ENCODE results near the gene RELL1. TPM values are rescaled to one million over a fixed set of nuclear protein-coding genes. Genes with fewer than 3 reads are reported as not detected.

Gene RELL1
- total RNA-seq, 5 donors from 2014 or later (not counting 1 experiment from before 2014, with no cell fraction given) = 21.6 to 30.1 (median 25.9) TPM

DNA sequence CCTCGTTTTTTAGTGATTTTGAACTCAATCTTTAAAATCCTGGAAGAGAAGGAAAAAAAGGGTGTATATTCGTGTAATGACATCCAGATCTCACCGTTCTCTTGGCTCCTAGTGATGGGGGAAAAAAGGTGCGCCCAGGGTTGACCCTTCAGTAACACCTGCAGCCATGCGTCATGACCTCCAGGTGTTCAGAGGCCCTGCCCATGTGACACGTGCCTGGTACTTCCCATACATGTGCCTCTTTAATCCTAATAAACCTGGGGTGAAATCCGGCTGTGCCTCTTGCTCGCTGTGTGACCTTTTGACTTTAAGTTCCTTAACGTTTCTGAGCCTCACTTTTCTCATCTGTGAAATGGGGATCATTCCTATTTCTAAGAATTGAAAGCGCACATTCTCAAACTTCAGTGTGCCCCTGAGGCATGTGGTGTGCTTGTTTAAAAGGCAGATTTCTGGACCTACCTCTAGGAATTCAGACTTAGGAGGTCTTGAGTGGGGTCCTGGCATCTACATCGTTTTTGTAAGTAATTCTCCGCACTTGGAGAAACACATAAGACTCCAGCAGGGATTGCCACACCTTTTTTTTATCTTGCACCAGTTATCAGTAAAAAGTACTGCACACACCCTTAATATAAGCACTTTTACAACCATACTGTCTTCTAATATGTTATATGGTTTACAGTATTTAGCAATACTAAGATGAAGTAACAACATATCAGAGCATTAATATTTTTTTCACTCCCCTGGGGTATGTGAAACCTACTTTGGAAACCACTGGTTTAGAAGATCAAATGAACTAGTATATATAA is 90.1 kb downstream of the RELL1 start:
- ChIA-PET CTCF (no interaction called here), POLR2A (no interaction called here)
- Histone ChIP-seq H3K4me1 (ENCODE audit: control insufficient read depth in 1 of 2, extremely low read depth in 1 of 2, insufficient read depth in 2 of 2, low read length in 2 of 2) (no peaks in the 10 kb centered on the region), H3K36me3 (ENCODE audit: control insufficient read depth in 2 of 2, extremely low read depth in 1 of 2, insufficient read depth in 1 of 2, low read length in 1 of 2) (no peaks in the 10 kb centered on the region), H3K27ac (ENCODE audit: low read length) (no peak overlapping the region), H3K9me3 (no peaks in the 10 kb centered on the region), H3K27me3 (replicated peaks in 1 of 2; ENCODE audit: control insufficient read depth in 2 of 2, extremely low read depth in 1 of 2, insufficient read depth in 2 of 2, low read length in 1 of 2) (no peaks in the 10 kb centered on the region), H3K4me3 (ENCODE audit: control insufficient read depth in 1 of 2, extremely low read depth in 1 of 2, low read length in 1 of 2) (no peak overlapping the region)
- H3K36me3 Mint-ChIP-seq = no peaks in the 10 kb centered on the region
- no peak overlapping the region for H3K4me3 Mint-ChIP-seq
- WGBS (ENCODE audit: insufficient coverage) = 90% methylated on average over 7 of the region's 12 CpGs
- ATAC-seq (replicated peaks in 1 of 4) (no peak), DNase-seq (no peak)
- no peaks in the 10 kb centered on the region for H3K4me1 Mint-ChIP-seq
- H3K27me3 Mint-ChIP-seq = no peaks in the 10 kb centered on the region
- no peak overlapping the region for H3K27ac Mint-ChIP-seq
- H3K9me3 Mint-ChIP-seq = no peaks in the 10 kb centered on the region

DNA sequence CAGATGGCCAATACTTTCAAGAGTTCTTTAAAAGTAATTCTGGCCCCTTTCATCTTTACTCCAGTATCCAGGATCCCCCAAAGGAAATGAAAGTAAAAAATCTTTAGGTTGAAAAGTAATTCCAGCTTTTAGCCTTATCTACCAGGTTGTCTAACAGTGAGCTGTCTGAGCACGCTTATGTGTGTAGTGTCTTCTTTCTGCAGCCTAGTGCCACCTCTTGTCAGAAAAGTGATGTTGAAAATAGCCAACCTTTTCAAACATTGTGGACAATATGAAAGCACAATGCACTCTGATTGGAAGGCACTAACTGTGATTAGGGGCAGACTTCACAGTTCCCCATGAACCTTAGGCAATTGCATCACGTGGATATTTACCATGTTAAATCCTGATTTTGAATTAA is 92.1 kb downstream of the RELL1 start:
- H3K27me3 Mint-ChIP-seq = no peaks in the 10 kb centered on the region
- ATAC-seq (replicated peaks in 1 of 4) = no peak
- no peak overlapping the region for H3K4me3 Mint-ChIP-seq
- Histone ChIP-seq H3K4me1 (ENCODE audit: control insufficient read depth in 1 of 2, extremely low read depth in 1 of 2, insufficient read depth in 2 of 2, low read length in 2 of 2) (no peaks in the 10 kb centered on the region), H3K27me3 (replicated peaks in 1 of 2; ENCODE audit: control insufficient read depth in 2 of 2, extremely low read depth in 1 of 2, insufficient read depth in 2 of 2, low read length in 1 of 2) (no peaks in the 10 kb centered on the region), H3K27ac (ENCODE audit: low read length) (no peak overlapping the region), H3K9me3 (no peaks in the 10 kb centered on the region), H3K36me3 (ENCODE audit: control insufficient read depth in 2 of 2, extremely low read depth in 1 of 2, insufficient read depth in 1 of 2, low read length in 1 of 2) (no peaks in the 10 kb centered on the region), H3K4me3 (ENCODE audit: control insufficient read depth in 1 of 2, extremely low read depth in 1 of 2, low read length in 1 of 2) (no peak overlapping the region)
- no CpG with 5 or more reads among the region's 2 CpGs for WGBS (ENCODE audit: insufficient coverage)
- POLR2A ChIA-PET = no interaction called here
- CTCF ChIA-PET = no interaction called here
- H3K36me3 Mint-ChIP-seq = peaks cover 5% of the 10 kb centered on the region
- no peaks in the 10 kb centered on the region for H3K4me1 Mint-ChIP-seq
- no peak overlapping the region for H3K27ac Mint-ChIP-seq
- no peak for DNase-seq
- H3K9me3 Mint-ChIP-seq = no peaks in the 10 kb centered on the region

DNA sequence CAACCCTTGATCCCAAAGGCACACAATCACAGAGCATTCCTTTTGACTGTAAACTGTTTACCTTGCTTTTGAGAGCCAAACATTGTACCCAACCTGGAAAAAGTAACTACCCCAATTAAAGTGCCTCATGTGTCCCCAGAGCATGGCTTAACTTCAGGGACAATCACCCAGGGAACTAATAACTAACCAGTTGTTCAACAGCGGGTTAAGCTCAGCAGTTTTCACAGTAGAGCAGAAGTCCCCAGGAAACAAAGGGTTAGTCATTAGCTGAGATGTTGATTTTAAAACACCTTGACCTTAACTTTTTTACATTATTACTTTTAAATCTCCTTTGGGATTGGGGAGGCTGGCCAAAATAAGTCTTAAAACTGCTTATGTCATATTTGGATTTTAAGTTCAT is 94.8 kb downstream of the RELL1 start:
- Mint-ChIP-seq H3K27me3 (no peaks in the 10 kb centered on the region), H3K9me3 (no peaks in the 10 kb centered on the region), H3K4me3 (no peak overlapping the region), H3K36me3 (peaks cover 16% of the 10 kb centered on the region), H3K27ac (no peak overlapping the region), H3K4me1 (no peaks in the 10 kb centered on the region)
- no peaks in the 10 kb centered on the region for H3K4me1 ChIP-seq (ENCODE audit: control insufficient read depth in 1 of 2, extremely low read depth in 1 of 2, insufficient read depth in 2 of 2, low read length in 2 of 2)
- CTCF ChIA-PET = interaction anchor here in 1 of 2 donors (0.7 kb wide), 1 partner anchor 43 kb away, joined by 4 read pairs; no protein-coding TSS in a partner anchor
- no peak overlapping the region for H3K27ac ChIP-seq (ENCODE audit: low read length)
- no CpG with 5 or more reads among the region's 1 CpG for WGBS (ENCODE audit: insufficient coverage)
- no peaks in the 10 kb centered on the region for H3K27me3 ChIP-seq (replicated peaks in 1 of 2; ENCODE audit: control insufficient read depth in 2 of 2, extremely low read depth in 1 of 2, insufficient read depth in 2 of 2, low read length in 1 of 2)
- ATAC-seq (replicated peaks in 1 of 4) = no peak
- DNase-seq = no peak
- no peak overlapping the region for H3K4me3 ChIP-seq (ENCODE audit: control insufficient read depth in 1 of 2, extremely low read depth in 1 of 2, low read length in 1 of 2)
- no peaks in the 10 kb centered on the region for H3K36me3 ChIP-seq (ENCODE audit: control insufficient read depth in 2 of 2, extremely low read depth in 1 of 2, insufficient read depth in 1 of 2, low read length in 1 of 2)
- POLR2A ChIA-PET = interaction anchor here in 1 of 2 donors (0.7 kb wide), 1 partner anchor 462 kb away, joined by 13 read pairs; no protein-coding TSS in a partner anchor
- no peaks in the 10 kb centered on the region for H3K9me3 ChIP-seq

DNA sequence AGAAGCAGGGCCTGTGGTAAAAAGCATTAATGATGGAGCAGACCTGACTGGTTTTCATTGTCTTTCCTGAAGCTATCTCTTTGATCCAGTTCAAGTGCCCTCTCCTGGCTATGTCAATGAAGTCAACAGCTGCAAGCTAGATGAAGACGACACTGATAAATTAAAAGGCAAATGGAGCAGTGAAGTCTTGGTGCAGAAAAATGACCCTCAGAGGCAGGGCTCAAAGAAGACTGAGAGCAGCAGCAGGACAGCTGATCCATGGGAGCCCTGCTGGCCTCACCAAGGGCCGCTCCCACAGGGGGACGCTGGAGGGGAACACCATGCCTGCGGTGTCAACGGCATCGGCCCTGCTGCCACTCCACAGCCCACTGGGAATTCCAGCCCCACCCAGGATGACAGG is 96.2 kb downstream of the RELL1 start:
- ATAC-seq (replicated peaks in 1 of 4) = no peak
- H3K4me3 ChIP-seq (ENCODE audit: control insufficient read depth in 1 of 2, extremely low read depth in 1 of 2, low read length in 1 of 2) = no peak overlapping the region
- Mint-ChIP-seq H3K9me3 (no peaks in the 10 kb centered on the region), H3K27me3 (peaks cover 0 to 4% of the 10 kb centered on the region in 2 donors), H3K4me1 (no peaks in the 10 kb centered on the region), H3K36me3 (peaks cover 16% of the 10 kb centered on the region), H3K27ac (no peak overlapping the region), H3K4me3 (no peak overlapping the region)
- no peak for DNase-seq
- H3K9me3 ChIP-seq = no peaks in the 10 kb centered on the region
- 82% methylated on average over 3 of the region's 6 CpGs for WGBS (ENCODE audit: insufficient coverage)
- H3K36me3 ChIP-seq (ENCODE audit: control insufficient read depth in 2 of 2, extremely low read depth in 1 of 2, insufficient read depth in 1 of 2, low read length in 1 of 2) = no peaks in the 10 kb centered on the region
- H3K27ac ChIP-seq (ENCODE audit: low read length) = no peak overlapping the region
- H3K27me3 ChIP-seq (replicated peaks in 1 of 2; ENCODE audit: control insufficient read depth in 2 of 2, extremely low read depth in 1 of 2, insufficient read depth in 2 of 2, low read length in 1 of 2) = peaks cover 0 to 2% of the 10 kb centered on the region in 2 experiments
- CTCF ChIA-PET = no interaction called here
- POLR2A ChIA-PET = no interaction called here
- no peaks in the 10 kb centered on the region for H3K4me1 ChIP-seq (ENCODE audit: control insufficient read depth in 1 of 2, extremely low read depth in 1 of 2, insufficient read depth in 2 of 2, low read length in 2 of 2)

DNA sequence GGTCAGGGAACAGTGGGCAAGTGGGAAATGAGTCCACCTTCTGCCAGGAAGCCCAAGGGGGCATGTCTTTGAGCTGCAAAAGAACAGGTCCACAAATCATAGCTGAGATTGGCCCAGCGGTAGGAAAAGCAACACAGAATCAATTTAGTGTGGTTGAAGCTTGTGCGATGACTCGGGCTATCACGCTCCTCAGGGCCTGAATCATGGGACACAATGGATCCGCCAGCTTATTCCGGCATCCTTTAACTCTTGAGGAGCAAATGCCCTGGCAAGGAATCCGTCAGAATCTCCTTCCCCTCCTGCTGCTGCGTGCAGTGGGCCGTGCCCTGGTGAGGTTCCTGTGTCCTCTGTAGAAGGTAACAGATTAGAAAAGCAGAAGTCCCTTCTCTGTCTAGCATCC is 98.0 kb downstream of the RELL1 start:
- peaks cover 0 to 13% (median 2%) of the 10 kb centered on the region in 3 donors for H3K4me1 Mint-ChIP-seq
- POLR2A ChIA-PET = no interaction called here
- Histone ChIP-seq H3K9me3 (no peaks in the 10 kb centered on the region), H3K4me3 (ENCODE audit: control insufficient read depth in 1 of 2, extremely low read depth in 1 of 2, low read length in 1 of 2) (no peak overlapping the region), H3K27me3 (replicated peaks in 1 of 2; ENCODE audit: control insufficient read depth in 2 of 2, extremely low read depth in 1 of 2, insufficient read depth in 2 of 2, low read length in 1 of 2) (peaks cover 0 to 16% of the 10 kb centered on the region in 2 experiments), H3K36me3 (ENCODE audit: control insufficient read depth in 2 of 2, extremely low read depth in 1 of 2, insufficient read depth in 1 of 2, low read length in 1 of 2) (no peaks in the 10 kb centered on the region), H3K4me1 (ENCODE audit: control insufficient read depth in 1 of 2, extremely low read depth in 1 of 2, insufficient read depth in 2 of 2, low read length in 2 of 2) (peaks cover 0 to 8% of the 10 kb centered on the region in 2 experiments), H3K27ac (ENCODE audit: low read length) (no peak overlapping the region)
- DNase-seq (no peak), ATAC-seq (replicated peaks in 1 of 4) (no peak)
- whole genome bisulfite sequencing (ENCODE audit: insufficient coverage) = 98% methylated on average over 5 of the region's 9 CpGs
- peaks cover 16% of the 10 kb centered on the region for H3K36me3 Mint-ChIP-seq
- H3K27ac Mint-ChIP-seq = no peak overlapping the region
- CTCF ChIA-PET = no interaction called here
- no peaks in the 10 kb centered on the region for H3K9me3 Mint-ChIP-seq
- H3K4me3 Mint-ChIP-seq = no peak overlapping the region
- H3K27me3 Mint-ChIP-seq = peaks cover 14 to 19% of the 10 kb centered on the region in 2 donors

DNA sequence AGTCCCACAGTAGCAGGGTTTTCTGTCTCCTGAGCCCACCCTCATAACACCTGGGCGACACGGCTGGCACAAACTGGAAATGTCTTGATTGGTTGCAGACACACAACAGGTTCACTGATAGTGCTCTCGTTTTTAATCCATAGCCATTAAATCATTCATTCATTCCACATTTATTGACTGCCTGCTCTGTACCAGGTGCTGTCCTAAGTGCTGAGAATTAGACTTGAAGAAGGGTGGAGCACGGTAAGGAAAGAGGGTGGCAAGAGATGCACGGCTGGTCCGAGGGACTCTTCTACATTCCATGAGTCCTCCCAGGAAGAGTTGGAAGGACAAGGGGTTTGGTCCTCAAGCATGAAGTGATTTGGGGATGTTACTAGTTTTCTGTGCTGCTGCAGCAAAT is 100.0 kb downstream of the RELL1 start:
- no peaks in the 10 kb centered on the region for H3K9me3 ChIP-seq
- ChIA-PET POLR2A (no interaction called here), CTCF (no interaction called here)
- H3K27me3 Mint-ChIP-seq = peaks cover 21 to 32% of the 10 kb centered on the region in 2 donors
- peaks cover 0 to 8% of the 10 kb centered on the region in 2 experiments for H3K4me1 ChIP-seq (ENCODE audit: control insufficient read depth in 1 of 2, extremely low read depth in 1 of 2, insufficient read depth in 2 of 2, low read length in 2 of 2)
- WGBS (ENCODE audit: insufficient coverage) = 80% methylated on average over 3 of the region's 6 CpGs
- H3K4me1 Mint-ChIP-seq = peaks cover 0 to 13% (median 2%) of the 10 kb centered on the region in 3 donors
- H3K9me3 Mint-ChIP-seq = peaks cover 0 to 10% (median 7%) of the 10 kb centered on the region in 3 donors
- DNase-seq = no peak
- no peak overlapping the region for H3K27ac ChIP-seq (ENCODE audit: low read length)
- H3K27me3 ChIP-seq (replicated peaks in 1 of 2; ENCODE audit: control insufficient read depth in 2 of 2, extremely low read depth in 1 of 2, insufficient read depth in 2 of 2, low read length in 1 of 2) = peaks cover 0 to 20% of the 10 kb centered on the region in 2 experiments
- no peak overlapping the region for H3K27ac Mint-ChIP-seq
- H3K4me3 Mint-ChIP-seq = no peak overlapping the region
- no peak overlapping the region for H3K4me3 ChIP-seq (ENCODE audit: control insufficient read depth in 1 of 2, extremely low read depth in 1 of 2, low read length in 1 of 2)
- peaks cover 22% of the 10 kb centered on the region for H3K36me3 Mint-ChIP-seq
- ATAC-seq (replicated peaks in 1 of 4) = no peak
- H3K36me3 ChIP-seq (ENCODE audit: control insufficient read depth in 2 of 2, extremely low read depth in 1 of 2, insufficient read depth in 1 of 2, low read length in 1 of 2) = no peaks in the 10 kb centered on the region

Data from T-cell (primary cell).